GM10248 (cell line): ENCODE data around the gene CDH3.

Source experiments
- CTCF ChIA-PET: fragments of 300-600 bp; sonication (Branson Sonifier 250); formaldehyde crosslinking; extraction: SDS; loops from one replicate; lab custom pipeline; 2021; ENCODE audit warnings: antibody characterized with exemption; lab: Yijun Ruan, JAX
- POLR2A ChIA-PET: fragments of 350-650 bp; sonication (Branson Sonifier 250); formaldehyde crosslinking; extraction: SDS; loops from one replicate; lab custom pipeline; 2020; ENCODE audit warnings: antibody characterized with exemption; lab: Yijun Ruan, JAX
- DNase-seq: peaks from one replicate; pipeline ENCODE4 v3.0.0; 2012; ENCODE audit errors: extremely low spot score
- TF ChIP-seq, protein P1 (sequence below): IDR thresholded peaks from 2 replicates; pipeline ENCODE4 v1.5.1; 2012; ENCODE audit warnings: mild to moderate bottlenecking, low read depth; ENCODE audit errors: extremely low read depth, missing control alignments, control extremely low read depth

Gene CDH3

DNA sequence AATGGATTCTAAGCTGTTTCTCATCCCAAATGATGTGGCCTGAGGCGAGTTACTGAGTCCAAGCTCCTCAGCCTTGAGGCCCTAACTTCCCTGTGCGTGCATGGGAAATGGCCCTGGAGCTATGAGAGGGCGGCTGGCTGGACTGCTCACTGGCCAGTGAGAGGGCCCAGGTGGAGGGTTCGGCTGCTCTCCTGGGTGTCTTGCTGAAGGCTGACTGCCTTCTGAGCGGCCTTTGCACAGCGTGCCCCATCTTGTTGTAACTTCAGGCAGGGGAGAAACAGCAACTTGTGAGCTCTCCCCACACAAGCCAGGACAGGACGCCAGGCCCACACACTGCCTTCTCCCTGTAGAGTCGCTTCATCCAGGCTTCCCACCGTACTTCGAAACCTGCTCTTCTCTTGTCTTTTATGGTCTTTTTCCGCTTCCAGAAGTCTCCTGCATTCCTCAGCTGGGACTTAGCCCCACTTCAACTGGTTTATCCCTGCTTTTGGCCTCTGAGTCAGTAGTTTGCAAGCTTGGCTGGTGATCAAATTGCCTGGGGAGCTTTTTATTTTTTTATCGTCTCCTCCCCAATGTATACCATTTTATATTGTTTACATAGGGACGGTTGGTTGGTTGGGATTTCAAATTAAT, 13.3 kb downstream of the CDH3 start:
- DNase-seq: no peak
- ChIA-PET CTCF (no interaction called here), POLR2A (no interaction called here)
- TF ChIP-seq, protein P1, sequence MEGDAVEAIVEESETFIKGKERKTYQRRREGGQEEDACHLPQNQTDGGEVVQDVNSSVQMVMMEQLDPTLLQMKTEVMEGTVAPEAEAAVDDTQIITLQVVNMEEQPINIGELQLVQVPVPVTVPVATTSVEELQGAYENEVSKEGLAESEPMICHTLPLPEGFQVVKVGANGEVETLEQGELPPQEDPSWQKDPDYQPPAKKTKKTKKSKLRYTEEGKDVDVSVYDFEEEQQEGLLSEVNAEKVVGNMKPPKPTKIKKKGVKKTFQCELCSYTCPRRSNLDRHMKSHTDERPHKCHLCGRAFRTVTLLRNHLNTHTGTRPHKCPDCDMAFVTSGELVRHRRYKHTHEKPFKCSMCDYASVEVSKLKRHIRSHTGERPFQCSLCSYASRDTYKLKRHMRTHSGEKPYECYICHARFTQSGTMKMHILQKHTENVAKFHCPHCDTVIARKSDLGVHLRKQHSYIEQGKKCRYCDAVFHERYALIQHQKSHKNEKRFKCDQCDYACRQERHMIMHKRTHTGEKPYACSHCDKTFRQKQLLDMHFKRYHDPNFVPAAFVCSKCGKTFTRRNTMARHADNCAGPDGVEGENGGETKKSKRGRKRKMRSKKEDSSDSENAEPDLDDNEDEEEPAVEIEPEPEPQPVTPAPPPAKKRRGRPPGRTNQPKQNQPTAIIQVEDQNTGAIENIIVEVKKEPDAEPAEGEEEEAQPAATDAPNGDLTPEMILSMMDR: no peak

DNA sequence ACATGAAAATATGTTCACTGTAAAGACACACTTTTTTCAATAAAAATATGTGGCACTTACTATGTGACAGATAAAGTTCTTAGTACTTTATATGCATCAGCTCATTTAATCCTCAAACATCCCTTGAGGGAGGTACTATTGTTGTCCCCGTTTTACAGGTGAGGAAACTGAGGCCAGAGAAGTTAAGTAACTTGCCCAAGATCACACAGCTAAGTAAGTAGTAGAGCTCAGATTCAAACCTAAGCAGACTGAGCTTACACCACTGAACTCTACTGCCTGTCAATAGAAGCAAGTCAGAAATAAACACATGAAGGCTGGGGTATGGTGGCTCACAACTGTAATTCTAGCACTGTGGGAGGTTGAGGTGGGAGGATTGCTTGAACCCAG, 13.9 kb downstream of the CDH3 start:
- TF ChIP-seq, protein P1: no peak
- ChIA-PET CTCF (no interaction called here), POLR2A (no interaction called here)
- DNase-seq: no peak

DNA sequence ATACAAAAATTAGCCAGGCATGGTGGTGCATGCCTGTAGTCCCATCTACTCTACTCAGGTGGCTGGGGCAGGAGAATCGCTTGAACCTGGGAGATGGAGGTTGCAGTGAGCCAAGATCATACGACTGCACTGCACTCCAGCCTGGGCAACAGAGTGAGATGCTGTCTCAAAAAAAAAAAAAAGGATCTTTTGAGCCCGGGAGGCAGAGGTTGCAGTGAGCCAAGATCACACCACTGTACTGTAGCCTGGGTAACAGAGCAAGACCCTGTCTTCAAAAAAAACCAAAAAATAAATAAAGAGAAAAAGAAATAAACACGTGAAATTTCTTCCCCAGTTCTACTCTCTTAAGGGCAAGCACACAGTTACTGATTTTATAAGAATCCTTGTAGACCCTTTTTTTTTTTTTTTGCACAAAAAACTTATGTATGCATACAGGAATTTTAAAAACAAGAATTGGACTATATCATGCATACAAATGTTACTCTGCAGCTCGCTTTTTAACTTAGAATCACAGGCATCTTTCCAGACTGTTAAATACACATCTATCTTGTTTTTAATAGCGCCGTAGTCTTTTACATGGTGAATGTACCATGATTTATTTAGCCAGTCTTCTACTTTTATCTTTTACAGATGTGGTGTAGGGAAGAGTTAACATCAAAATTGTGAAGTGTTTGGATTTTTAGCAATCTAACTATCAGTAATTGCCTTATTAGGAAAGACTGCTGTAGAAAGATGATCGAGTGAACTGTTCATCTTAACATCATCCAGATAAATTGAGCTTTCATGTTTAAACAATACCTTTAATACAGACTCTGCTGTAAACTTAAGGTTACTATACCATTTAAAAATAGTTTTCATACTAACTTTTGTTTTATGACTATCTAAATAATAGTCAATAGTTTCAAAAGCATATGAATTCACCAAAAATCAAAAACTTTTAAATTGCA, 14.6 kb downstream of the CDH3 start:
- POLR2A ChIA-PET: no interaction called here
- TF ChIP-seq, protein P1: no peak
- no peak for DNase-seq
- CTCF ChIA-PET: interaction anchor here (1.5 kb wide), 1 partner anchor 9 kb away, joined by 5 read pairs; no protein-coding TSS in a partner anchor

GRCh38 chr16:68660359-68660795, 15.3 kb downstream of the CDH3 start:
- POLR2A ChIA-PET: no interaction called here
- TF ChIP-seq, protein P1: no peak
- no peak for DNase-seq
- CTCF ChIA-PET: interaction anchor here (1.5 kb wide), 1 partner anchor 9 kb away, joined by 5 read pairs; no protein-coding TSS in a partner anchor

DNA sequence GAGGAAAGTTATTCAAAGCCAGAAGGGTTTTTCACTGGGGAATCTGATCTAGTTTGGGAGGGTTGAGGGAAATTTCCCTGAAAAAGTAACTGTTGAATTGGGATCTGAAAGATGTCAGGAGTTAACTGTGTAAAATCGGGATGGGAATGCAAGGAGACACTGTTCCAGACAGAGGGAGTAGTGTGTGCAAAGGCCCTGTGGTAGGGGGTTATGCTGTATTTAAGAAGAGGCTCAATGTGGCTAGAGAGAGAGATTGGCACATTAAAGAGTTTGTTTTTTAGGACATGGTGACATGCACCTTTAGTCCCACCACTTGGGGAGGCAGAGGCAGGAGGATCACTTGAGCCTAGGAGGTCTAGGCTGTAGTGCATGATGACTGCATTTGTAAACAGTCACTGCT, 16.9 kb downstream of the CDH3 start:
- ChIA-PET POLR2A (no interaction called here), CTCF (no interaction called here)
- DNase-seq: no peak
- TF ChIP-seq, protein P1: no peak

DNA sequence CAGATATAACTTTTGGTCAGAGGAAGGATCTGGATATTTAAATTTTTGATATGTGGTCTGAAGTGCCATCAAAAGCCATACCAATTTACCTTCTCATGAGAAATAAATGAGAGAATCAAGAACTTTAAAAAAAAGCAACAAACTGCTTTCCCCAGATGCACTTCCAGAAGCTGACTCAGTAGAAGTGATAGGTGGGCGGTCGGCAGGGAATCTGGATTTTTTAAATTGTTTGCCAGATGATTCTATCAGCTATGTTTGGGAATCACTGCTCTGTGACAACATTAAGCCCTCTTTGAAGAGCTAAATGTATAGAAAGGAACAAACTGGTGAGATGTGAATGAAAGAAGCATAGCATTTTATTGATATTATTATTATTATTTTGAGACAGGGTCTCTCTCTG, 19.2 kb downstream of the CDH3 start:
- DNase-seq: no peak
- POLR2A ChIA-PET: interaction anchor here (0.5 kb wide), 1 partner anchor 86 kb away, joined by 3 read pairs; no protein-coding TSS in a partner anchor
- CTCF ChIA-PET: interaction anchor here (1.3 to 1.4 kb wide), 2 partner anchors 9 to 13 kb away, joined by 3 to 4 read pairs; no protein-coding TSS in a partner anchor
- TF ChIP-seq, protein P1: no peak
